ENCODE data around the gene TM9SF3. TPM values are rescaled to one million over a fixed set of nuclear protein-coding genes. Genes with fewer than 3 reads are reported as not detected.

Gene TM9SF3
- polyA plus RNA-seq, 2 of the 4 experiments (the other 2 are of a cell fraction), result 92.9 to 138 TPM

DNA sequence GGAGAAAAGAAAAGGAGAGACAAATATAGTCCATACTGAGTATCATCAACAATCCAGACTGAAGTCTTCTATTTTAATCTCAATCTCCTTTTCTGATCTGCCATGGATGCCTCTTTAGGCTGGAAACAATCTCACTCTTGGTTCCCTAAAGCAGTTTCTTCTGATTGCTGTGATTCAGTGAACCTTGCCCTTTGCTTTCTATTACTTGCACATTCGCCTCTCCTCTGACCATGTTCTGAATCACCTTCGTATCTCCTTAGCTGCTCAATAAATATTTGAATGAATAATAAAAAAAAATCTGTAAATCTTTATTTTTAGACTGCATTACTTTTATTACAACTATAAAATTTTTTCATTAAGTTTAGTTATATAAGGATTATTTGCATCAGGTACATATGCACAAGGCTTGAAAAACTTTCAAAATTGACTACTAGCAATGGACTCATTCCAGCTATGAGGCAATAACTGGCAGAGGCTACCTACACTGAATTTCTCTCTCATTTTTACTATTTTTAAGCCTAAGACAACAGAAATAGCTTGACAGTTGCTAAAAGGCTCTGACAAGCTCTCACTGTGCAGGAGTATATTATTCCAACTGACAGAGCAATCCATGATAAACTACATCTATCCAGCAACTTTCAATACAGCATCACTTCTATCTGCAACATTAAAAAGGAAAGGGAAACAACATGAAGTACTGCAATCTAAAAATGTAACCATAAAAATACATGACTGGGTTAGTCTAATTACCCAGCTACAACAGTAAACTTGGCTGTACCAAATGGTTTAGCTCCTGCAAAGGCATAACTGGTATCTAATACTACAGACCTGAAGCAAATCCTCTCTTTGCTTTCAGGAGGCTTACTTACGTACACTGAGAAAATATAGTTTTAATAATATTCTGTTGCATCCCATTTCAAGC is 25.6 kb downstream of the TM9SF3 start:
- no peak overlapping the region for H3K27ac ChIP-seq
- H3K9me3 ChIP-seq, result no peaks in the 10 kb centered on the region
- peak overlapping the region; percentile 23 for H3K4me2 ChIP-seq
- ChIA-PET CTCF (interaction anchor here (1.0 to 1.1 kb wide), 2 partner anchors 51 to 165 kb away, joined by 3 to 4 read pairs; no protein-coding TSS in a partner anchor), POLR2A (no interaction called here)
- H3K4me3 ChIP-seq, result no peak overlapping the region
- peaks cover 16% of the 10 kb centered on the region for H3K4me1 ChIP-seq
- FAIRE-seq (no peak), DNase-seq (ENCODE audit: low read depth in 1 of 2, low spot score in 1 of 2) (no peak), ATAC-seq (peak; percentile 24 to 49; a peak in 2 of 6 replicates)
- WGBS (ENCODE audit: missing lambda C conversion rate), result 67% methylated on average over 3 of the region's 3 CpGs
- TF ChIP-seq ZFP36 (IDR thresholded peaks at IDR 0.05; ENCODE audit: borderline replicate concordance, partially characterized antibody), result no peak
- TF ChIP-seq, protein P1, sequence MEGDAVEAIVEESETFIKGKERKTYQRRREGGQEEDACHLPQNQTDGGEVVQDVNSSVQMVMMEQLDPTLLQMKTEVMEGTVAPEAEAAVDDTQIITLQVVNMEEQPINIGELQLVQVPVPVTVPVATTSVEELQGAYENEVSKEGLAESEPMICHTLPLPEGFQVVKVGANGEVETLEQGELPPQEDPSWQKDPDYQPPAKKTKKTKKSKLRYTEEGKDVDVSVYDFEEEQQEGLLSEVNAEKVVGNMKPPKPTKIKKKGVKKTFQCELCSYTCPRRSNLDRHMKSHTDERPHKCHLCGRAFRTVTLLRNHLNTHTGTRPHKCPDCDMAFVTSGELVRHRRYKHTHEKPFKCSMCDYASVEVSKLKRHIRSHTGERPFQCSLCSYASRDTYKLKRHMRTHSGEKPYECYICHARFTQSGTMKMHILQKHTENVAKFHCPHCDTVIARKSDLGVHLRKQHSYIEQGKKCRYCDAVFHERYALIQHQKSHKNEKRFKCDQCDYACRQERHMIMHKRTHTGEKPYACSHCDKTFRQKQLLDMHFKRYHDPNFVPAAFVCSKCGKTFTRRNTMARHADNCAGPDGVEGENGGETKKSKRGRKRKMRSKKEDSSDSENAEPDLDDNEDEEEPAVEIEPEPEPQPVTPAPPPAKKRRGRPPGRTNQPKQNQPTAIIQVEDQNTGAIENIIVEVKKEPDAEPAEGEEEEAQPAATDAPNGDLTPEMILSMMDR (IDR thresholded peaks at IDR 0.05), result no peak
- TF ChIP-seq CEBPB (IDR thresholded peaks at IDR 0.05), result peak in 1 of 2 experiments; percentile 22; a peak in 1 of 4 replicates
- TF ChIP-seq MAFK (IDR thresholded peaks at IDR 0.05; ENCODE audit: partially characterized antibody), result no peak

DNA sequence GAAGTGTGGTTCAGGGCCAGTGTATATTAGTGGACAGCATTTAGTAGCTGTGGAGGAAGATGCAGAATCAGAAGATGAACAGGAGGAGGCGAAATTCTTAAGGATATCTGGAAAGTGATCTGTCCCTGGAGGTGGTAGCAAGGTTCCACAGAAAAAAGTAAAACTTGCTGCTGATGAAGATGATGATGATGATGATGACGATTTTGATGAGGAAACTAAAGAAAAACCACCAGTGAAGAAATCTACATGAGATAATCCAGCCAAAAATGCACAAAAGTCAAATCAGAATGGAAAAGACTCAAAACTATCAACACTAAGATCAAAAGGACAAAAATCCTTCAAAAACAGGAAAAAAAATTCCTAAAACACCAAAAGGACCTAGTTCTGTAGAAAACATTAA is 26.3 kb downstream of the TM9SF3 start:
- WGBS (ENCODE audit: missing lambda C conversion rate), result 88% methylated on average over 2 of the region's 2 CpGs
- TF ChIP-seq FOSL2 (IDR thresholded peaks at IDR 0.05) (no peak), FOSL2 (CRISPR knock-in tag; IDR thresholded peaks at IDR 0.05) (no peak), RARB (CRISPR knock-in tag; IDR thresholded peaks at IDR 0.05) (no peak), BHLHE40 (IDR thresholded peaks at IDR 0.05; ENCODE audit: low read depth, low read length) (no peak), CBX2 (IDR thresholded peaks at IDR 0.05; ENCODE audit: borderline replicate concordance, low read depth) (no peak), JUN (IDR thresholded peaks at IDR 0.05) (no peak), SREBF2 (IDR thresholded peaks at IDR 0.05) (no peak), RNF2 (IDR thresholded peaks at IDR 0.05; ENCODE audit: borderline replicate concordance, low read depth) (no peak), HOXB5 (CRISPR knock-in tag; IDR thresholded peaks at IDR 0.05) (no peak), HDAC2 (IDR thresholded peaks at IDR 0.05) (no peak), RCOR1 (IDR thresholded peaks at IDR 0.05; ENCODE audit: low read depth, low read length) (no peak)
- TF ChIP-seq, protein P2, sequence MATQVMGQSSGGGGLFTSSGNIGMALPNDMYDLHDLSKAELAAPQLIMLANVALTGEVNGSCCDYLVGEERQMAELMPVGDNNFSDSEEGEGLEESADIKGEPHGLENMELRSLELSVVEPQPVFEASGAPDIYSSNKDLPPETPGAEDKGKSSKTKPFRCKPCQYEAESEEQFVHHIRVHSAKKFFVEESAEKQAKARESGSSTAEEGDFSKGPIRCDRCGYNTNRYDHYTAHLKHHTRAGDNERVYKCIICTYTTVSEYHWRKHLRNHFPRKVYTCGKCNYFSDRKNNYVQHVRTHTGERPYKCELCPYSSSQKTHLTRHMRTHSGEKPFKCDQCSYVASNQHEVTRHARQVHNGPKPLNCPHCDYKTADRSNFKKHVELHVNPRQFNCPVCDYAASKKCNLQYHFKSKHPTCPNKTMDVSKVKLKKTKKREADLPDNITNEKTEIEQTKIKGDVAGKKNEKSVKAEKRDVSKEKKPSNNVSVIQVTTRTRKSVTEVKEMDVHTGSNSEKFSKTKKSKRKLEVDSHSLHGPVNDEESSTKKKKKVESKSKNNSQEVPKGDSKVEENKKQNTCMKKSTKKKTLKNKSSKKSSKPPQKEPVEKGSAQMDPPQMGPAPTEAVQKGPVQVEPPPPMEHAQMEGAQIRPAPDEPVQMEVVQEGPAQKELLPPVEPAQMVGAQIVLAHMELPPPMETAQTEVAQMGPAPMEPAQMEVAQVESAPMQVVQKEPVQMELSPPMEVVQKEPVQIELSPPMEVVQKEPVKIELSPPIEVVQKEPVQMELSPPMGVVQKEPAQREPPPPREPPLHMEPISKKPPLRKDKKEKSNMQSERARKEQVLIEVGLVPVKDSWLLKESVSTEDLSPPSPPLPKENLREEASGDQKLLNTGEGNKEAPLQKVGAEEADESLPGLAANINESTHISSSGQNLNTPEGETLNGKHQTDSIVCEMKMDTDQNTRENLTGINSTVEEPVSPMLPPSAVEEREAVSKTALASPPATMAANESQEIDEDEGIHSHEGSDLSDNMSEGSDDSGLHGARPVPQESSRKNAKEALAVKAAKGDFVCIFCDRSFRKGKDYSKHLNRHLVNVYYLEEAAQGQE (IDR thresholded peaks at IDR 0.05), result no peak
- TF ChIP-seq, protein P3, sequence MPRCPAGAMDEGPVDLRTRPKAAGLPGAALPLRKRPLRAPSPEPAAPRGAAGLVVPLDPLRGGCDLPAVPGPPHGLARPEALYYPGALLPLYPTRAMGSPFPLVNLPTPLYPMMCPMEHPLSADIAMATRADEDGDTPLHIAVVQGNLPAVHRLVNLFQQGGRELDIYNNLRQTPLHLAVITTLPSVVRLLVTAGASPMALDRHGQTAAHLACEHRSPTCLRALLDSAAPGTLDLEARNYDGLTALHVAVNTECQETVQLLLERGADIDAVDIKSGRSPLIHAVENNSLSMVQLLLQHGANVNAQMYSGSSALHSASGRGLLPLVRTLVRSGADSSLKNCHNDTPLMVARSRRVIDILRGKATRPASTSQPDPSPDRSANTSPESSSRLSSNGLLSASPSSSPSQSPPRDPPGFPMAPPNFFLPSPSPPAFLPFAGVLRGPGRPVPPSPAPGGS (IDR thresholded peaks at IDR 0.05), result no peak
- TF ChIP-seq, protein P4, sequence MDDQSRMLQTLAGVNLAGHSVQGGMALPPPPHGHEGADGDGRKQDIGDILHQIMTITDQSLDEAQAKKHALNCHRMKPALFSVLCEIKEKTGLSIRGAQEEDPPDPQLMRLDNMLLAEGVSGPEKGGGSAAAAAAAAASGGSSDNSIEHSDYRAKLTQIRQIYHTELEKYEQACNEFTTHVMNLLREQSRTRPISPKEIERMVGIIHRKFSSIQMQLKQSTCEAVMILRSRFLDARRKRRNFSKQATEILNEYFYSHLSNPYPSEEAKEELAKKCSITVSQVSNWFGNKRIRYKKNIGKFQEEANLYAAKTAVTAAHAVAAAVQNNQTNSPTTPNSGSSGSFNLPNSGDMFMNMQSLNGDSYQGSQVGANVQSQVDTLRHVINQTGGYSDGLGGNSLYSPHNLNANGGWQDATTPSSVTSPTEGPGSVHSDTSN (IDR thresholded peaks at IDR 0.05), result no peak
- TF ChIP-seq, protein P5, sequence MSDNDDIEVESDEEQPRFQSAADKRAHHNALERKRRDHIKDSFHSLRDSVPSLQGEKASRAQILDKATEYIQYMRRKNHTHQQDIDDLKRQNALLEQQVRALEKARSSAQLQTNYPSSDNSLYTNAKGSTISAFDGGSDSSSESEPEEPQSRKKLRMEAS (IDR thresholded peaks at IDR 0.05), result no peak
- peaks cover 9% of the 10 kb centered on the region for H3K4me1 ChIP-seq
- POLR2A ChIA-PET, result no interaction called here
- ATAC-seq, result no peak
- H3K27ac ChIP-seq, result no peak overlapping the region
- peak overlapping the region; percentile 23; the same call in 2 of the 3 replicates for H3K4me2 ChIP-seq
- H3K4me3 ChIP-seq, result no peak overlapping the region
- no peak for FAIRE-seq
- no peak for DNase-seq (ENCODE audit: low read depth in 1 of 2, low spot score in 1 of 2)
- CTCF ChIA-PET, result interaction anchor here (1.2 kb wide), 1 partner anchor 47 kb away, joined by 3 read pairs; the partner anchor contains the start of gene TLL2
- H3K9me3 ChIP-seq, result no peaks in the 10 kb centered on the region
